IPS-20b (cell line): ENCODE results near the gene NDUFA8.
A peak's percentile ranks its signal among the peaks of the same experiment; 100 is the strongest.

Source experiments
- H3K27ac ChIP-seq: one replicate; pipeline ENCODE4 v1.5.1; 2013; ENCODE audit warnings: low read length
- H3K27me3 ChIP-seq: 2 replicates; pipeline ENCODE4 v1.6.1; 2013; ENCODE audit warnings: mild to moderate bottlenecking, low read length, inconsistent platforms; ENCODE audit not compliant: insufficient read depth
- H3K36me3 ChIP-seq: 2 replicates; pipeline ENCODE4 v1.6.1; 2013; ENCODE audit warnings: low read depth, mild to moderate bottlenecking, inconsistent platforms, low read length, moderate library complexity; ENCODE audit not compliant: insufficient read depth
- H3K4me1 ChIP-seq: 2 replicates; pipeline ENCODE4 v1.6.1; 2013; ENCODE audit warnings: mild to moderate bottlenecking, control low read depth, inconsistent platforms, low read length, moderate library complexity; ENCODE audit not compliant: insufficient read depth
- H3K4me3 ChIP-seq: 2 replicates; pipeline ENCODE4 v1.5.1; 2013; ENCODE audit warnings: mild to moderate bottlenecking, low read length, inconsistent platforms
- H3K9ac ChIP-seq: 2 replicates; pipeline ENCODE4 v1.6.1; 2013; ENCODE audit warnings: low read depth, mild to moderate bottlenecking, inconsistent platforms, low read length, moderate library complexity
- H3K9me3 ChIP-seq: 2 replicates; pipeline ENCODE4 v1.6.1; 2013; ENCODE audit warnings: mild to moderate bottlenecking, low read depth, low read length, inconsistent platforms; ENCODE audit not compliant: insufficient read depth

Gene NDUFA8

DNA sequence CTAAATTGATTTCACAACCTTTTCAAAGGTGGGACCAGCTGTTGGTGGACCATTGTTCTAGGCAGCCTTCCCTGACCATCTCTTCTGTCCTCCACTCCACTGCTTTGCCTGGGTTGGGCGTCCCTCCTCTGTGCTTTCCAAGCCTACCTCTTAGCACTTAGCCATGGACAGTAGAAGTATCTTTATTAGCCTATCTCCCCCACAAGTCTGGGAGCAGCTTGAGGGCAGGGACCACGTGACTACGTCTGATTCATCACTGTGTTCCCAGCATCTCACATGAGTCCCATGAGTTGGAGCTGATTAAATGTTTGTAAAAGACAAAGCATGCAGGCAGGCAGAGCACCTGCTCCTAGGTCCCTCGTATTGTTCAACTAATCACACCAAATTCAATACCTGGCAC is 21.1 kb upstream of the NDUFA8 start:
- no peaks in the 10 kb centered on the region for H3K36me3 ChIP-seq
- H3K27me3 ChIP-seq = no peaks in the 10 kb centered on the region
- H3K9ac ChIP-seq = no peak overlapping the region
- H3K4me1 ChIP-seq = no peaks in the 10 kb centered on the region
- H3K9me3 ChIP-seq = no peaks in the 10 kb centered on the region
- no peak overlapping the region for H3K4me3 ChIP-seq
- no peak overlapping the region for H3K27ac ChIP-seq

DNA sequence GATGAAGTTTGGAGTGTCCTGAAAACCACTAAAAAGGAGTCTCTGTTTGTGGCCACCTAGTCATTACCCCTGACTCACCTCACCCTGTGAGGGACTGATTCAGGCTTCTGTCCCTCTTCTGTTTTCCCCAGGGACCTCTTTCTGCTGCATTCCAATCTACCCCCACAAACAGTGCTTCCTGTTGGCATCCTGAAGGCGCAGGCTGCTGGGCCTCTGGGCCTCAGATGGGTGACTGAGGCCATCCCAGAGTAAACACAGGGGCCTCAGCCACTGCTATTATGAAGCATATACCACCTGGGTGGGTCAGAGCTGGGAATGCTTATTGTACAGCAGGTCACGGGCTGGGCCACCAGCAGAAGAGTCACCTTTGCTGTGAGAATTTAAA is 20.1 kb upstream of the NDUFA8 start:
- Histone ChIP-seq H3K9me3 (no peaks in the 10 kb centered on the region), H3K27ac (no peak overlapping the region), H3K4me3 (no peak overlapping the region), H3K9ac (no peak overlapping the region), H3K4me1 (no peaks in the 10 kb centered on the region), H3K27me3 (no peaks in the 10 kb centered on the region), H3K36me3 (no peaks in the 10 kb centered on the region)

DNA sequence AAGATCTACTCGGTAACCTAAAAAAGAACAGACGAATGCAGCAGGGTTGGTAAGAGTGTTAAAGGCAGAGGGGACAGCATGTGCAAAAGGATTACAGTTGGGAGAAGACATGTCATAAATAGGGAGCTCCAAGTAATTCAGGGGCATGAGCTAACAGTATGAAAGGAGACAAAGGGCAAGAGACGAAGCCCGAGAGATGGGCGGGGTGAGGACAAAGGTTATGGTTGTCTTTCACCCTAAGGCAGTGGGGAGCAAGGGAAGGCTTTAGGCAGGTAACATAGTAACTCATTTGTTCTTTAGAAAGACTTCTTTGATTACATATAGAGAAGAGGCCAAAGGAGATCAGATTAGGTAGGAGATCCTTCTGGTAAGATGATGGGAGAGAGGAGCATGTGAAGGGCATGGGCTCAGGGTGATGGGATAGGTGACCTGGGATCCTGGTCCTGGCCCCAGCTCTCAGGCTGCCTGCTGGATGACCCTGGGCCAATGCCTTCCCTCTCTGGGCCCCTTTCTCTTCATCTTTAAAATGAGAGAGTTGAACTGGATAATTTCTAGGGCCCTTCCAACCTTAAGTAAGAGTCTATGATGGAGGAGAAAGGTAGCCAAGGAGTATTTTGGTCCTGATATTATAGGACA is 19.6 kb upstream of the NDUFA8 start:
- no peaks in the 10 kb centered on the region for H3K27me3 ChIP-seq
- H3K4me3 ChIP-seq = no peak overlapping the region
- no peak overlapping the region for H3K27ac ChIP-seq
- H3K9ac ChIP-seq = no peak overlapping the region
- no peaks in the 10 kb centered on the region for H3K4me1 ChIP-seq
- H3K36me3 ChIP-seq = no peaks in the 10 kb centered on the region
- no peaks in the 10 kb centered on the region for H3K9me3 ChIP-seq

DNA sequence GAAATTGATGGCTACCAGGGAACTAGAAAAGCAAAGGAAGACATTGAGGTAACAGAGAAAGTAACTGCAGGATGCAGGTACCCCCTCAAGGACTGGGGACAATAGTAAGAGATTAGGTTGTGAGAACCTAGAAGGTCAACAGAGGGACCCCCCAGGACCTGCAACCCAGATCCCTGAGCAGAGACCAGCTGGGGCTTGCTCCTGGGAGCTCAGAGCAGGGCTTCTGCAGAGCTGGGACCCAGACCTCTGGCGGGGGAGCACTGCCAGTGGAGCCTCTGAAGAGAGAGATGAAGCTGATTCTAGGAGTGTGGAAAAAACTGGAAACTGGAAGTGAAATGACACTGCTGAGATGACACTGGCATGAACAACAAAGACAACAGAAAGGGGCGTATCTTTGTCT is 17.3 kb upstream of the NDUFA8 start:
- no peaks in the 10 kb centered on the region for H3K4me1 ChIP-seq
- H3K9me3 ChIP-seq = no peaks in the 10 kb centered on the region
- no peaks in the 10 kb centered on the region for H3K36me3 ChIP-seq
- H3K27me3 ChIP-seq = peaks cover 7% of the 10 kb centered on the region; the same call in 1 of the 2 replicates
- H3K4me3 ChIP-seq = no peak overlapping the region
- H3K27ac ChIP-seq = no peak overlapping the region
- no peak overlapping the region for H3K9ac ChIP-seq

DNA sequence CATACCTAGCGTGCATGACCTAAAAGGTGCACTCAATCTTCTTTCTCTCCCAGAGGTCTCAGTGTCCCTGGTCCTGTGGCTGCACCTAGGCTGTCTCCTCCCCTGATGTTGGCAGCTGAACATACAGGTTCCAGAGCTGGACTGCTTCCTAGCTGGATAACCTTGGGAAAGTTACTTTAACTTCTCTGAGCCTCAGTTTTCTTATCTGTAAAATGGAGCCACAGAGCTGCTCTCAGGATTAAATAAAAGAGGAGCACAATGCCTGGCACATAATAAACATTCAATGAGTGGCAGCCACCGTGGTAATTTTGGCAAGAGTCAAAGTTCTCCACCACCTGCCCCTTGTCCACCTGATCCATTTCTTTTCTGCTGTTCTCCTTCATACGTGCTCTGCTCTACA is 14.1 kb upstream of the NDUFA8 start:
- Histone ChIP-seq H3K27ac (no peak overlapping the region), H3K27me3 (peaks cover 7% of the 10 kb centered on the region; the same call in 1 of the 2 replicates), H3K9ac (no peak overlapping the region), H3K36me3 (no peaks in the 10 kb centered on the region), H3K4me3 (no peak overlapping the region), H3K4me1 (no peaks in the 10 kb centered on the region), H3K9me3 (no peaks in the 10 kb centered on the region)

DNA sequence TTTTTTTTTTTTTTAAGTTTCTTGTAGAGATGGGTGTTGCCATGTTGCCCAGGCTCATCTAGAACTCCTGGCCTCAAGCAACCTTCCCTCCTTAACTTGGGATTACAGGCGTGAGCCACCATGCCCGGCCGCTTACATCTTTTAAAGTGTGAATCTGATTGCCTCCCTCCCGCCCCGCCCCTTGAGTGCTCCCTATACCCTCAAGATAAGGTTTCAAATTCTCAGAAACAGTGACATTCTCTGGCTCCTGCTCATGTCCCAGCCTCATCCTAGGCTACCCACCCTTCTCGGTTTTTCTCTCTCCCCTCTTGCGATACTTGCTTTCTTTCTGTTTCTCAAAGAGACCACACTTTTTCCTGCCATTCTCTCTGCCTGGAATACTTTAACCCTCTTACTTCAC is 12.6 kb upstream of the NDUFA8 start:
- H3K9me3 ChIP-seq = no peaks in the 10 kb centered on the region
- no peaks in the 10 kb centered on the region for H3K4me1 ChIP-seq
- H3K27ac ChIP-seq = no peak overlapping the region
- peaks cover 7% of the 10 kb centered on the region; the same call in 1 of the 2 replicates for H3K27me3 ChIP-seq
- H3K9ac ChIP-seq = no peak overlapping the region
- no peak overlapping the region for H3K4me3 ChIP-seq
- no peaks in the 10 kb centered on the region for H3K36me3 ChIP-seq

DNA sequence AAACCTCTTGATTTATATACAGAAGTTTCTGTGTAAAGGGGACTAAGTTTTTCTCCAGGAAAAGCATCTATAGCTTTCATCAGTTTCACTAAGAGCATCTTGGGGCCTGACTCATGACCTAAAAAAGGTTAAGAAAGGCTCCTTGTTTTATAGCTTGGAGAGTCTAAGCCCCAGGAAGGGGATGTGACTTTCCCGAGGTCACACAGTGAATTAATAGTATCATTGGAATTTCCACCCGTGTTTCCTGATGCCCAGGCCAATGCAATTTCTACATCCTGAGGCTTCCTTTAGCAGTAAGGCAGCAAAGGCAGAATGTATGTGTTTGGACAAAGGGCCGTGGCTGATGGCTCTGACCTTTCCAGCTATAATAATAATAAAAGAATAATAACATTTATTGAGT is 8.8 kb upstream of the NDUFA8 start:
- Histone ChIP-seq H3K4me1 (no peaks in the 10 kb centered on the region), H3K27me3 (peaks cover 26% of the 10 kb centered on the region), H3K36me3 (no peaks in the 10 kb centered on the region), H3K9ac (no peak overlapping the region), H3K9me3 (no peaks in the 10 kb centered on the region), H3K27ac (no peak overlapping the region), H3K4me3 (no peak overlapping the region)

DNA sequence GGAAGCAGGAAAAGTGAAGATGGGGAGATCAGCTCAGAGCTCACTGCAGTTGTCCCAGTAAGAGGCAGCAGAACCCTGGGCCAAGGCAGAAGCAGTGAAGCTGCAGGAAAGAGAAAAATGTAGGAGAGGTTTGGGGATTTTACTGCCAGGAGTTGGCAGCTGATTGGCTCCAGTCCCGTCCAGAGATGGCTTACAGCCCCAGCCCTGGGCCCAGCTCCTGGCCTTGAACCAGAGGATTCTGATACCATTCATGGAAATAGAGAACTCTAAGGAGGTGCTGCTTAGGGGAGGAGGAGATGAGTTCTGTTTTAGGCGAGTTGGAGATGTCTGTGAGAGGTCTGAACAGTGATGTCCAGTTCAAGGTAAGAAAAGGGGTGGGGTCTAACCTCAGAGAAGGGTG is 4.7 kb upstream of the NDUFA8 start:
- Histone ChIP-seq H3K36me3 (no peaks in the 10 kb centered on the region), H3K27me3 (peaks cover 21% of the 10 kb centered on the region; the same call in 1 of the 2 replicates), H3K9ac (no peak overlapping the region), H3K9me3 (peaks cover 10% of the 10 kb centered on the region; the same call in 1 of the 2 replicates), H3K4me3 (no peak overlapping the region), H3K4me1 (no peaks in the 10 kb centered on the region), H3K27ac (no peak overlapping the region)

DNA sequence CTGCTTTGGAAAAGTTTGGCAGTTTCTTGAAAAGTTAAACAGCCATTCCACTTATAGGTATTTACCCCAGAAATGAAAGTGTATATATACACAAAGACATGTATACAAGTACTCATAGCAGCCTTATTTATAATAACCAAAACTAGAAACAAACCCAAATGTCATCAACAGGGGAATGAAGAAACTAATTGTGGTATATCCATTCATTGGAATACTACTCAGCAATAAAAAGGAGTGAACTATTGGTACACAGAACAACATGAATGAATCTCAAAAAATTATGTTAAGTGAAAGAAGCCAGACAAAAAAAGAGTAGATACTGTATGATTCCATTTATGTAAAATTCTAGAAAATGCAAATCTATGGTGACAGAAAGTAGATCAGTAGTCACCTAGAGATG is 2.8 kb upstream of the NDUFA8 start:
- Histone ChIP-seq H3K9ac (no peak overlapping the region), H3K36me3 (no peaks in the 10 kb centered on the region), H3K4me3 (no peak overlapping the region), H3K4me1 (no peaks in the 10 kb centered on the region), H3K9me3 (peaks cover 10% of the 10 kb centered on the region; the same call in 1 of the 2 replicates), H3K27ac (no peak overlapping the region), H3K27me3 (peaks cover 21% of the 10 kb centered on the region; the same call in 1 of the 2 replicates)

DNA sequence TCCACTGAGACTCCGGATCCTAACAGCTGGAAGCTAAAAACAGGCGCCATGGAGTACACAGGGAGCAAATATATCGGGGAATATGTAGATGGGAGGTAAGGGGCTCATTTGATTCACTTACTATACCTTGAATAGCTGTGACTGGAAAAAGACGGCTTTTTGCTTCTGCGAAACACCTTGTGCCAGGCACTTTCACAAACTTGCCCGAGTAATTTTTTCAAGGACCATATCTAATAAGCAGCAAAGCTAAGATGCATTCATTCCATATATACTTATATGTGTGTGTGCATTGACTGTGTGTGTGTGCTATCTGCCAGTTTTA is 307 bp upstream of the NDUFA8 start:
- H3K27me3 ChIP-seq = peaks cover 17% of the 10 kb centered on the region; the same call in 1 of the 2 replicates
- H3K36me3 ChIP-seq = no peaks in the 10 kb centered on the region
- H3K4me3 ChIP-seq = peak overlapping the region; percentile 94
- H3K9me3 ChIP-seq = peaks cover 10% of the 10 kb centered on the region; the same call in 1 of the 2 replicates
- H3K9ac ChIP-seq = no peak overlapping the region
- no peaks in the 10 kb centered on the region for H3K4me1 ChIP-seq
- H3K27ac ChIP-seq = no peak overlapping the region

DNA sequence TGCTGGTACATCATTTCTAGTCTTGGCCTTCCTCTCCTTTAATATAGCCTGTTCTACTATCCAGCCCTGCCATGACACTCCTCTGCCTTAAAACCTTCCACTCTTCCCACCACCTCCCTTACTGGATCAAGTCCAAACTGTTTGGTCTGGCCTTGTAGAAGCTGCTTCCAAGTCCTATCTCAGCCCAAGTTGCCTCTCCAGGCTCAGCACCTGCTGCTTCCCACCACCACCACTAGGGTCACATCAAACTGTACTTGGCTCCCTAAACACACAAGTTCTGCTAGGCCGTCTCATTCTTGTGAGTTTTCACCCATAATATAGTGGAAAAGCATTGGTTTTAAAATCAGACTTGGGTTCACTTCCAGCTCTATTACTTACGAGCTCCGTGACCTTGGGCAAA is 1.4 kb downstream of the NDUFA8 start:
- Histone ChIP-seq H3K4me3 (no peak overlapping the region), H3K9ac (no peak overlapping the region), H3K9me3 (peaks cover 10% of the 10 kb centered on the region; the same call in 1 of the 2 replicates), H3K27ac (no peak overlapping the region), H3K27me3 (0 out of 2 replicates have a peak, but pooled peaks cover 1% of the 10 kb centered on the region), H3K4me1 (0 out of 2 replicates have a peak, but pooled peaks cover 4% of the 10 kb centered on the region), H3K36me3 (no peaks in the 10 kb centered on the region)

DNA sequence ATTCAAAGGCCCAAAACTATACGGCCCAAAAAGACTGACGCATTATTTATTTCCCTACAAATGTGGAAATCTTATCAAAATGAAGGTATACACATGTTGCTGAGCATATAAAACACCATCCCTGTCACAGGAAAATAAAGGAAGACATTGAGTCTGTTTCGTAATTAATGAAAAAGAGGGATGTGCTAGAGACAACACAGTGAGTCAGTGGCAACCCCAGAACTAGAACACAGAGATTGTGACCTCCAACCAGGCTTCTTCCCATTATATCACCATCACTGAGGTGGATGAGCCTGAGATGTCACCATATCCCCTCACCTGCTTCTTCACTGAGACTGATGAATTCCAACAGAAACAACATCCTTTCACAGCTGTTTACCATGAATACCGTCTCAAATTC is 3.8 kb downstream of the NDUFA8 start:
- peaks cover 13% of the 10 kb centered on the region for H3K36me3 ChIP-seq
- 0 out of 2 replicates have a peak, but pooled peaks cover 4% of the 10 kb centered on the region for H3K4me1 ChIP-seq
- no peaks in the 10 kb centered on the region for H3K27me3 ChIP-seq
- H3K4me3 ChIP-seq = no peak overlapping the region
- H3K9ac ChIP-seq = no peak overlapping the region
- H3K27ac ChIP-seq = no peak overlapping the region
- H3K9me3 ChIP-seq = no peaks in the 10 kb centered on the region
